Neural progenitor cell (in vitro differentiated cells): Measurements from ENCODE around the gene LKAAEAR1. TPM values are rescaled to one million over a fixed set of nuclear protein-coding genes. Genes with fewer than 3 reads are reported as not detected.
A peak's percentile ranks its signal among the peaks of the same experiment; 100 is the strongest.

Source experiments
- DNase-seq: peaks from one replicate; pipeline ENCODE4 v3.0.0-alpha.2; 2016; ENCODE audit warnings: low spot score
- H2AFZ ChIP-seq: fragments of 200-600 bp; sonication (generic); replicated peaks from 2 replicates; pipeline ENCODE4 v1.6.1; 2016; ENCODE audit warnings: antibody characterized with exemption
- H3F3A ChIP-seq: fragments of 200-600 bp; sonication (generic); 2 replicates; pipeline ENCODE4 v1.6.1; 2016; ENCODE audit warnings: antibody characterized with exemption, low read depth
- H3K27ac ChIP-seq: fragments of 200-600 bp; sonication (generic); 2 replicates; pipeline ENCODE4 v1.5.1; 2016; ENCODE audit warnings: mild to moderate bottlenecking
- H3K27me3 ChIP-seq: fragments of 200-600 bp; sonication (generic); 2 replicates; pipeline ENCODE4 v1.6.1; 2016; ENCODE audit warnings: mild to moderate bottlenecking, moderate library complexity
- H3K36me3 ChIP-seq: fragments of 200-600 bp; sonication (generic); 2 replicates; pipeline ENCODE4 v1.5.1; 2016
- H3K4me1 ChIP-seq: fragments of 200-600 bp; sonication (generic); 2 replicates; pipeline ENCODE4 v1.6.1; 2016; ENCODE audit warnings: mixed run types
- H3K4me2 ChIP-seq: fragments of 200-600 bp; sonication (generic); 2 replicates; pipeline ENCODE4 v1.6.1; 2016
- H3K4me3 ChIP-seq: fragments of 200-600 bp; sonication (generic); 2 replicates; pipeline ENCODE4 v1.5.1; 2016
- H3K79me2 ChIP-seq: fragments of 200-600 bp; sonication (generic); 2 replicates; pipeline ENCODE4 v1.6.1; 2016; ENCODE audit warnings: low read depth
- H3K9ac ChIP-seq: fragments of 200-600 bp; sonication (generic); 2 replicates; pipeline ENCODE4 v1.6.1; 2016
- H3K9me3 ChIP-seq: fragments of 200-600 bp; sonication (generic); 2 replicates; pipeline ENCODE4 v1.5.1; 2016; ENCODE audit warnings: low read depth
- H4K20me1 ChIP-seq: fragments of 200-600 bp; sonication (generic); 2 replicates; pipeline ENCODE4 v1.6.1; 2016; ENCODE audit warnings: low read depth
- H3K27ac Mint-ChIP-seq: 3 replicates; pipeline ENCODE4 v1.8.0; 2021; ENCODE audit warnings: mixed read lengths
- H3K27me3 Mint-ChIP-seq: 2 replicates; pipeline ENCODE4 v1.8.0; 2022; ENCODE audit warnings: low read depth, mild to moderate bottlenecking, inconsistent platforms, moderate library complexity, mixed read lengths; ENCODE audit not compliant: insufficient read depth
- H3K36me3 Mint-ChIP-seq: 3 replicates; pipeline ENCODE4 v1.8.0; 2021; ENCODE audit warnings: mixed read lengths
- H3K4me1 Mint-ChIP-seq: 3 replicates; pipeline ENCODE4 v1.8.0; 2021; ENCODE audit warnings: mixed read lengths
- H3K4me3 Mint-ChIP-seq: 3 replicates; pipeline ENCODE4 v1.8.0; 2021; ENCODE audit warnings: mild to moderate bottlenecking, moderate library complexity, mixed read lengths
- H3K9me3 Mint-ChIP-seq: 3 replicates; pipeline ENCODE4 v1.8.0; 2020; ENCODE audit warnings: mixed read lengths
- EZH2 ChIP-seq: fragments of 200-600 bp; sonication (generic); IDR thresholded peaks from 2 replicates; pipeline ENCODE4 v1.6.1; 2017; ENCODE audit warnings: antibody characterized with exemption, mild to moderate bottlenecking, moderate library complexity
- EZH2phosphoT487 ChIP-seq: fragments of 200-600 bp; sonication (generic); IDR thresholded peaks from 2 replicates; pipeline ENCODE4 v1.6.1; 2017; ENCODE audit warnings: antibody characterized with exemption
- total RNA-seq: library from RNA; depleted of rRNA; stranded (reverse); fragments of >200 nt; gene quantifications from 2 replicates; pipeline ENCODE4 v1.2.3, GENCODE V29; 2015; ENCODE audit warnings: low replicate concordance
- TF ChIP-seq, protein P1 (sequence below): fragments of 200-600 bp; sonication (generic); IDR thresholded peaks from 2 replicates; pipeline ENCODE4 v1.5.1; 2017; ENCODE audit warnings: antibody characterized with exemption, mild to moderate bottlenecking

The LKAAEAR1 gene
- total RNA-seq, 1 donor from 2014 or later, result not detected

DNA sequence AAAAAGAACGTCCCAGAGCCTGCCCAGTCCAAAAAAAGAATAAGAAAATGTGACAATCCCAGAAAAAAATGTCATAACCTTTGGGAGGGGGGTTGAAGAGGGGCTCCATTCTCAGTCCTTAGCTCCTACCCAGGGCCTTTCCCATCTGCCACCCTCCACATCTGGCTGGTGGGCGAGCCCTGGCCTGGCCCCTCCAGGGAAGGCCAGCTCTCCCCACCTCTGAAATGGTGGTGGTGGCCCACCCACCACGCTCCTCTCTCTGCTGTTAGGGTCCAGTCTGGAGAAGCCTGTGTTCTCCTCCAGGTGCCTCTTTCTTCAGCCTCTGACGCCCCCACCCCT lies 5.3 kb downstream of the LKAAEAR1 start:
- DNase-seq, result no peak
- Histone ChIP-seq H3K9me3 (no peaks in the 10 kb centered on the region), H4K20me1 (peaks cover 19% of the 10 kb centered on the region), H3K4me2 (peak overlapping the region; percentile 99), H3K4me3 (peak overlapping the region; percentile 77), H3K27me3 (peaks cover 48% of the 10 kb centered on the region), H3F3A (peaks cover 48% of the 10 kb centered on the region), H3K79me2 (no peaks in the 10 kb centered on the region), H3K9ac (no peak overlapping the region), H3K36me3 (no peaks in the 10 kb centered on the region), H2AFZ (no peak overlapping the region), H3K4me1 (peaks cover 17% of the 10 kb centered on the region), H3K27ac (no peak overlapping the region)
- Mint-ChIP-seq H3K27ac (no peak overlapping the region), H3K36me3 (no peaks in the 10 kb centered on the region), H3K27me3 (peaks cover 2% of the 10 kb centered on the region), H3K9me3 (no peaks in the 10 kb centered on the region), H3K4me1 (peaks cover 32% of the 10 kb centered on the region), H3K4me3 (peak overlapping the region; percentile 81)
- TF ChIP-seq EZH2phosphoT487 (no peak), EZH2 (no peak)
- TF ChIP-seq, protein P1, sequence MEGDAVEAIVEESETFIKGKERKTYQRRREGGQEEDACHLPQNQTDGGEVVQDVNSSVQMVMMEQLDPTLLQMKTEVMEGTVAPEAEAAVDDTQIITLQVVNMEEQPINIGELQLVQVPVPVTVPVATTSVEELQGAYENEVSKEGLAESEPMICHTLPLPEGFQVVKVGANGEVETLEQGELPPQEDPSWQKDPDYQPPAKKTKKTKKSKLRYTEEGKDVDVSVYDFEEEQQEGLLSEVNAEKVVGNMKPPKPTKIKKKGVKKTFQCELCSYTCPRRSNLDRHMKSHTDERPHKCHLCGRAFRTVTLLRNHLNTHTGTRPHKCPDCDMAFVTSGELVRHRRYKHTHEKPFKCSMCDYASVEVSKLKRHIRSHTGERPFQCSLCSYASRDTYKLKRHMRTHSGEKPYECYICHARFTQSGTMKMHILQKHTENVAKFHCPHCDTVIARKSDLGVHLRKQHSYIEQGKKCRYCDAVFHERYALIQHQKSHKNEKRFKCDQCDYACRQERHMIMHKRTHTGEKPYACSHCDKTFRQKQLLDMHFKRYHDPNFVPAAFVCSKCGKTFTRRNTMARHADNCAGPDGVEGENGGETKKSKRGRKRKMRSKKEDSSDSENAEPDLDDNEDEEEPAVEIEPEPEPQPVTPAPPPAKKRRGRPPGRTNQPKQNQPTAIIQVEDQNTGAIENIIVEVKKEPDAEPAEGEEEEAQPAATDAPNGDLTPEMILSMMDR, result no peak

DNA sequence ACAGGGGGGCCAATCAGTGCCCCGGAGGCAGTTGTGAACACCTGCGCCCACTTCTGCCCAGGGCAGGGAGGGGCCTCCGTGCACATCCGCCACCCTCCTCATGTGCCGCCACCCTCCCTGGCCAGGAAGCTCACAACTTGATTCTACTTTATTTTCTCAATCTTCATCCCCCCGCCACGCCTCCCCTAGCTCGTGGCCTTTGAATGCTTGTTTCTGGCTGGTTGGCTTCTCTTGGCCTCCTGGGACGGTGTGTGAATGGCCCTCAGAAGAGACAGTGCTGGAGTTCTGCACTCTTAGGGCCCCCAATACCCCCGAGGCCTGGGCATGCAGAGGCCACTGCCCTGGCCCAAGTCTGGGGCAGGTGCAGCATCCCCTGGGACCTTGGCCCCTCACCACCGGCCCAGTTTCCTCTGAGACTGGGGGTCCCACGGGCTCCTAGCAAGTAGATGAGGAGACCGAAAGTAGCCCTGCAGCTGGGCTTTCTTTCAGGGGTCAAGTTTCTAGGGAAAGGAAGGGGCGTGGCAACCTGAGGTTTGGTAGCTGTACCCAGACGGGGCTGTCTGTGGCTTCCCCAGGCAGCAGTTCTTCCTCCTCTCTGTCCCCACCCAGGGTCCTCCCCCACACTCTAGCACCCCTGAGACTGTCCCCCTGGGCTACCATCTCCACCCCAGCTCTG lies 6.2 kb downstream of the LKAAEAR1 start:
- no peak overlapping the region for H2AFZ ChIP-seq
- no peak overlapping the region for H3K27ac ChIP-seq
- no peak overlapping the region for H3K27ac Mint-ChIP-seq
- H3K4me1 Mint-ChIP-seq, result peaks cover 30% of the 10 kb centered on the region
- peaks cover 17% of the 10 kb centered on the region for H4K20me1 ChIP-seq
- peaks cover 2% of the 10 kb centered on the region for H3K27me3 Mint-ChIP-seq
- H3K4me3 ChIP-seq, result no peak overlapping the region
- DNase-seq, result no peak
- no peaks in the 10 kb centered on the region for H3K9me3 Mint-ChIP-seq
- H3K27me3 ChIP-seq, result peaks cover 39% of the 10 kb centered on the region
- no peaks in the 10 kb centered on the region for H3K79me2 ChIP-seq
- no peak overlapping the region for H3K4me3 Mint-ChIP-seq
- peaks cover 13% of the 10 kb centered on the region for H3K4me1 ChIP-seq
- peaks cover 43% of the 10 kb centered on the region for H3F3A ChIP-seq
- TF ChIP-seq, protein P1, result no peak
- TF ChIP-seq EZH2phosphoT487 (no peak), EZH2 (no peak)
- no peaks in the 10 kb centered on the region for H3K36me3 Mint-ChIP-seq
- no peaks in the 10 kb centered on the region for H3K9me3 ChIP-seq
- peak overlapping the region; percentile 99 for H3K4me2 ChIP-seq
- no peaks in the 10 kb centered on the region for H3K36me3 ChIP-seq
- no peak overlapping the region for H3K9ac ChIP-seq

DNA sequence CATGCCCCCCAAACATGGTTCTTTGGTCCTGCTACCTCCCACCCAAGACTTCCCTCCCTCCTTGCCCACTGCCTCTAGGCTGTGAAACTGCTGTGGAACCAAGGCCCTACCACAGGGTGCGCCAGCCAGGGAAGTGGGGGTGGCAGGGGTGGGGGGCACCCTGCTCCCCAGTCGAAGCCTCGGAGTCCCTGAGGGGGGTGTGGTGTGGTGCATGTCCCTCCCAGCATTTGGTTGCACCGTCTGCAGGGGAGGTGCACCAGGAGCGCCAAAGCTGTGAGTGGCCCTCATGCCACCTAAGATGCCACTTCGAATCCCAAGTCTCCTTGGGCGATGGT lies 6.7 kb downstream of the LKAAEAR1 start:
- Histone ChIP-seq H4K20me1 (peaks cover 13% of the 10 kb centered on the region), H3K27me3 (peaks cover 34% of the 10 kb centered on the region), H3K36me3 (no peaks in the 10 kb centered on the region), H3K4me3 (no peak overlapping the region), H3K4me2 (no peak overlapping the region), H3F3A (peaks cover 37% of the 10 kb centered on the region), H3K79me2 (no peaks in the 10 kb centered on the region), H2AFZ (no peak overlapping the region), H3K9ac (no peak overlapping the region), H3K27ac (no peak overlapping the region), H3K4me1 (peaks cover 10% of the 10 kb centered on the region), H3K9me3 (no peaks in the 10 kb centered on the region)
- Mint-ChIP-seq H3K27me3 (peaks cover 2% of the 10 kb centered on the region), H3K9me3 (no peaks in the 10 kb centered on the region), H3K4me1 (peaks cover 25% of the 10 kb centered on the region), H3K36me3 (no peaks in the 10 kb centered on the region), H3K4me3 (no peak overlapping the region), H3K27ac (no peak overlapping the region)
- no peak for TF ChIP-seq EZH2
- no peak for TF ChIP-seq EZH2phosphoT487
- TF ChIP-seq, protein P1, result no peak
- DNase-seq, result no peak
